Muscle layer of colon (tissue), 2 donors: ENCODE results near the gene MED16.
A peak's percentile ranks its signal among the peaks of the same experiment; 100 is the strongest.

ENCODE experiments used
- H3K27ac ChIP-seq: one replicate; pipeline ENCODE4 v1.7.0; 2013; ENCODE audit warnings: low read depth, mild to moderate bottlenecking, low read length, moderate library complexity
- H3K27me3 ChIP-seq, 2 donors: one replicate each; pipeline ENCODE4 v1.7.0; 2013; ENCODE audit warnings: low read length in 2 of 2, mild to moderate bottlenecking in 2 of 2; ENCODE audit not compliant: insufficient read depth in 2 of 2, control insufficient read depth in 1 of 2
- H3K36me3 ChIP-seq: one replicate; pipeline ENCODE4 v1.7.0; 2013; ENCODE audit warnings: mild to moderate bottlenecking, low read length; ENCODE audit not compliant: insufficient read depth
- H3K4me1 ChIP-seq: one replicate; pipeline ENCODE4 v1.7.0; 2013; ENCODE audit warnings: mild to moderate bottlenecking, low read length; ENCODE audit not compliant: insufficient read depth
- H3K4me3 ChIP-seq, 2 donors: one replicate each; pipeline ENCODE4 v1.7.0; 2013; ENCODE audit warnings: low read length in 2 of 2, low read depth in 1 of 2, mild to moderate bottlenecking in 1 of 2, moderate library complexity in 1 of 2
- H3K9ac ChIP-seq: one replicate; pipeline ENCODE4 v1.7.0; 2013; ENCODE audit warnings: low read length
- H3K9me3 ChIP-seq: one replicate; pipeline ENCODE4 v1.7.0; 2013; ENCODE audit warnings: mild to moderate bottlenecking, low read length
- donor health status: abdominal sarcoma.
- donor health status: Adenocarcinoma of cecum.

Gene MED16

DNA sequence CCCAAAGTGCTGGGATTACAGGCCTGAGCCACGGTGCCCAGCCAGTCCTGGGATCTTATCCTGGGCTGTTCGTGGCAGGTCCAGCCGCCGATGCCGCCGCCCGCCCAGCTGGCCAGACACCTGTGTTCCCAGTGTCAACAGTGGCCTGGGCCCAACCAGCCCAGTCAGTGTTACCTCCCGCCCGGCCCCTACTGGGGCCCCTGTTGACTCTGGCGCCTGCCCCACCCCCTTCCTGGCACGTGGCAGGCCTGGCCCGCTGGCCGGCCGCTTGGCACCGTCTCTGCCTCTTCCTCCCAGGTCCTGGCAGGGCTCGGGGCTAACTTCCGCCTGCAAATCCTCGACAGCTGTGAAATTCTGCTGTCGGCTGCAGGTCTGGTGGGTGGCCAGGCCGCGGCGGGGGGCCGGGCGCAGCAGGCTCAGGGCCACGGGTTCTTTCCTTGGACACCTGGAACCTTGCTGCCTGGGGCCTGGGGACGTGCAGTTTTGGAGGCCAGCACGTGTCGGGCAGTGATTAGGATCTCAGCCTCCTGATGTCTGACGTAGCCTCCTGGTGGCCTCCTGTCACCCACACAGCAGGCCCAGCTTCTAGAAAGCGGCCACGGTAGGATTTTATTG lies 42.0 kb upstream of the MED16 start:
- H3K36me3 ChIP-seq: no peaks in the 10 kb centered on the region
- no peak overlapping the region for H3K4me3 ChIP-seq
- H3K4me1 ChIP-seq: peaks cover 31% of the 10 kb centered on the region
- H3K9me3 ChIP-seq: no peaks in the 10 kb centered on the region
- H3K27ac ChIP-seq: peak overlapping the region; percentile 75
- no peaks in the 10 kb centered on the region for H3K27me3 ChIP-seq
- no peak overlapping the region for H3K9ac ChIP-seq

DNA sequence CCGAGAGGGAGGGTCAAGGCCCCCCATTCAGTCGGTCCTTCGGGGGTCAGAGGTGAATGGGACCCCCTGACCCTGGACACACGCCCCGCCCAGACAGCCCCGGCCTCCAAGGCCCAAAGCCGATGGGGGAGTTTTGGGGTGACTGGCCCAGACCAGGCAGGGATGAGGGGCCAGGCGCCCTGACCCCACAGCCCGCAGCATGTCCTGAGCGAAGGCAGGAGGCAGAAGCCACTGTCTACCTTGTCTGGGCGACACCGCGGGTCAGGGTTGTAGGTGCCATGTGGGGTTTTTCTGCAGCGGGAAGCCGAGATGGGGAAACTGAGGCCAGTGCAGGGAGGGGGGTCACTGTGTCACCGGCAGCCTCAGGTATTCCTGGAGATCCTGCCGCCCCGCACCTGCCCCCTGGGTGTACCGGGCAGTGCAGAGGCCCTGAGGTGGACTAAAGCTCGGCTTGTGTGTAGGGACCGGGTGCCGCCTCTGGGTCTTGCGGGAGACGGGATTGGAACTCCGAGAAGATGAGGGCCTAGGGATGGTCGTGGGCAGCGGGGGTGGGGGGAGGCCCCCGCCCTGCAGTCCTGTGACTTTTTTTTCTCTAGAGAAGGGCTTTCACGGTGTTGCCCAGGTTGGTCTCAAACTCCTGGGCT lies 41.3 kb upstream of the MED16 start:
- no peaks in the 10 kb centered on the region for H3K9me3 ChIP-seq
- H3K9ac ChIP-seq: no peak overlapping the region

DNA sequence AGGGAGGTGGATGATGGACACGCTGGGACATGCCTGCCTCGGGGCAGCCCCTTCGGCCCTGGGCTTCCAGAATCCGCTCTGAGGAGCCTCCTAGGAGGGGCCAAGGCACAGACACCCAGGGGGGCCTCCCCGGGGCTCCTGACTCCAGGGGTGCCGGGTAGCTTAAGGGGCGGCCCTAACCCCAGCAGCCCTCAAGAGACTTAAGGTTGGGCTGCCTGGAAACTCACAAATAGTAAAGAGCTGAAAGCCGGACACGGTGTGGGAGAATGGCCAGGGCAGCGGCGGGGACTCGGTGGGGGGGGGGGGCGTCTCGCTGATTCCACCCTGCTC lies 40.5 kb upstream of the MED16 start:
- H3K9ac ChIP-seq: no peak overlapping the region
- H3K9me3 ChIP-seq: no peaks in the 10 kb centered on the region
- no peaks in the 10 kb centered on the region for H3K36me3 ChIP-seq
- H3K4me3 ChIP-seq: no peak overlapping the region
- H3K27me3 ChIP-seq: no peaks in the 10 kb centered on the region
- H3K27ac ChIP-seq: peak overlapping the region; percentile 75
- peaks cover 30% of the 10 kb centered on the region for H3K4me1 ChIP-seq

More for the DNA sequence above, 41.3 kb upstream of the MED16 start:
- Histone ChIP-seq H3K4me1 (peaks cover 30% of the 10 kb centered on the region), H3K36me3 (no peaks in the 10 kb centered on the region), H3K4me3 (no peak overlapping the region), H3K27ac (peak overlapping the region; percentile 75), H3K27me3 (no peaks in the 10 kb centered on the region)

DNA sequence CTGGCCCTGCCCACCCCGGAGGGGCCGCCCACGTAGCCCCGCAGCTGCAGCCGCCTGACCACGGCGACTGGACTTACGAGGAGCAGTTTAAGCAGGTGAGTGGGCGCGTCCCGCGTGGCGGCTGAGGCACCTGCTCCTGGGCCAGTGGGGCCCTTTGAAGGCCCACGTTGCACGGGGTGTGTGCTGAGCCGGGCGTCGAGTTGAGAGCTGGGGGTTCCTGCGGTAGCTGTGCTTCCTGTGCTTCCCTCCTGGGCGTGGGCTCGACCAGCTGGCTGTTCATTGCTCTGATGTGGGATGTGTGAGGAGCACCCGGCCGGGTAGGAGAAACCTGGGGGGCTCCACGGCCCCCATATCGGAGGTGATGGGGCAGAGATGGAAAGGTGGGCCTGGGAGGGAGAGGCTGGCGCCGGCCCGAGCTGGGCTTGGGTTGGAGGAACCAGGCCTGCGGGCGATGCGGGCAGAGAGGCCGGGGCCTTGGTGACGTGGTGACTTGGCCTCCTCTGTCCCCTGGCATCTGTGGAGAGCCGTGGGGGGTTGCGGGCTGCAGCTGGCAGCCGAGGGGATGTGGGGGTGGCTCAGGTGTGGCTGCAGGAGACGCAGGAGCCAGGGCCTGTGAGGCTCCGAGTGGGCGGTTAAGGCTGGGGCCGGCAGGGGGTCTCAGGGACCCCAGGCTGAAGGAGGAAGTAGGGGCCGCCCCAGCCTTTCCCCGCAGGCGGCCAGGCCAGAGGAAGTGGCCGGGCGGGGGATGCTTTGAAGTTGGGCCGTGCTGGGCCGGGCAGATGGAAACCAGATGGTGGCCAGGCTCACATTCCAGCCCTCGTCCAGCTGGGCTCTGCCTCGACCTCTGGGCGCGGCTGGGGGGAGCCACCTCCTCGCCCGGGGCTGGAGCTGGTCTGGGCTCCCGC lies 39.9 kb upstream of the MED16 start:
- H3K27ac ChIP-seq: peak overlapping the region; percentile 75
- no peak overlapping the region for H3K4me3 ChIP-seq
- no peaks in the 10 kb centered on the region for H3K27me3 ChIP-seq
- no peak overlapping the region for H3K9ac ChIP-seq
- H3K9me3 ChIP-seq: no peaks in the 10 kb centered on the region
- H3K36me3 ChIP-seq: no peaks in the 10 kb centered on the region
- peaks cover 31% of the 10 kb centered on the region for H3K4me1 ChIP-seq

DNA sequence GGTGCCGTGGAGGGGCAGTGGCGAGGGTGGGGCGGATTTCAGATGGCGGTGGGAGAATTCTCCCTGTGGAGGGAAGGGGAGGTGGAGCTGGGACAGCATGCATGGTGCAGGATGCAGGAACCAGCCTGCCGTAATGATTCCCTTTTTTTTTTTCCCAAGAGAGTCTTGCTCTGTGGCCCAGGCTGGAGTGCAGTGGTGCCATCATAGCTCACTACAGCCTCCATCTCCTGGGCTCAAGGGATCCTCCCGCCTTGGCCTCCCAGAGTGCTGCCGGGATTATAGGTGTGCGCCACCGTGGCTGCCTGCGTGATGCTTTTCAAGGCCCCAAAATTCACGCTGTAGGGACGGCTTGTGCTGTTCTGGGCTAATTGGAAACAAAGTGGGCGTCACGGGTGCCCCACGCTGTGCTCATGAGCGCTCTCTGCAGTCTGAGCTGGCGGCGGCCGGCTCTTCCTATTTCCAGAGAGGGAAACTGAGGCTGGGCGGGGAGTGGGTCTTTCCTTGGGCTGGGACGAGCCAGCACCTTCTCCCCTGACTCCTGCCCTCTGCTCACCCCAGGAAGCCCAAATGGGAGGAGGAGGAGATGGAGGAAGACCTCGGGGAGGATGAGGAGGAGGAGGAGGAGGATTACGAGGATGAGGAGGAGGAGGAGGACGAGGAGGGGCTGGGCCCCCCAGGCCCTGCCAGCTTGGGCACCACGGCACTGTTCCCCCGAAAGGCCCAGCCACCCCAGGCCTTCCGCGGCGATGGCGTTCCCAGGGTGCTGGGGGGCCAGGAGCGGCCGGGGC lies 39.1 kb upstream of the MED16 start:
- peak overlapping the region; percentile 75 for H3K27ac ChIP-seq
- peaks cover 35% of the 10 kb centered on the region for H3K4me1 ChIP-seq
- H3K9me3 ChIP-seq: no peaks in the 10 kb centered on the region
- H3K27me3 ChIP-seq: no peaks in the 10 kb centered on the region
- H3K9ac ChIP-seq: no peak overlapping the region
- no peaks in the 10 kb centered on the region for H3K36me3 ChIP-seq
- H3K4me3 ChIP-seq: no peak overlapping the region

DNA sequence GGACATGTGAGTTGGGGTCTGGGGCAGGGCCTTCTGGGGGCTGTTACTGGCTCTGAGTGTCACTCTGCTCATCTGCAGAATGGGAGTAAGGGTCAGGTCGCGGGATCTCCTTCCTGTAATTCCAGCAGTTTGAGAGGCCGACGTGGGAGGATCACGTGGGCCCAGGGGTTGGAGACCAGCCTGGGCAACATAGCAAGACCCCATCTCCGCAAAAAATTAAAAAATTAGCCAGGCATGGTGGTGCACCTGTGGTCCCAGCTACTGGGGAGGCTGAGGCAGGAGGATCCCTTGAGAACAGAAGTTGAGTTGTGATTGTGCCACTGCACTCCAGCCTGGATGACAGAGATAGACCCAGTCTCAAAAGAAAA lies 36.9 kb upstream of the MED16 start:
- Histone ChIP-seq H3K4me1 (peaks cover 29% of the 10 kb centered on the region), H3K9me3 (no peaks in the 10 kb centered on the region), H3K4me3 (no peak overlapping the region), H3K27me3 (no peaks in the 10 kb centered on the region), H3K9ac (no peak overlapping the region), H3K36me3 (no peaks in the 10 kb centered on the region), H3K27ac (no peak overlapping the region)

DNA sequence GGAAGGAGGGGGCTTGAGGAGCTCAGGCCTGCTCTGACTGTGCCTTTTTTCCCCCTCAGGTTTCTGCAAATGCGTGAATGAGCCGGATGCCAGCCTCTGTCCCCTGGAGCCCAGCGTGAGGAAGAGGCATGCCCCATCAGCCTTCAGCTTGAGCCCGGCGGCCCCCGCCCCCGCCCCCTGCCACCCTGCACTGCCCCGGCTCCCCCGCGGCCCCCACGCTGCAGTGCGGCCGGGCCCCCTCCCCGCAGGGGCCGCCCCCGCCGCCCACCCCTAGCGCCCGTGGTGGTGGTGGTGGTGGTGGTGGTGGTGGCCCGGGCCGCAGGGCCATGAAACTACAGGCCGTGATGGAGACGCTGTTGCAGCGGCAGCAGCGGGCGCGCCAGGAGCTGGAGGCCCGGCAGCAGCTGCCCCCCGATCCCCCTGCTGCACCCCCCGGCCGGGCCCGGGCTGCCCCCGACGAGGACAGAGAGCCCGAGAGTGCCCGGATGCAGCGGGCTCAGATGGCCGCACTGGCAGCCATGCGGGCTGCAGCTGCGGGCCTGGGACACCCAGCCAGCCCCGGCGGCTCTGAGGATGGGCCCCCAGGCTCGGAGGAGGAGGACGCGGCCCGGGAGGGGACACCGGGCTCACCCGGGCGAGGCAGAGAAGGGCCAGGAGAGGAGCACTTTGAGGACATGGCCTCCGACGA lies 36.4 kb upstream of the MED16 start:
- H3K4me1 ChIP-seq: peaks cover 24% of the 10 kb centered on the region
- no peaks in the 10 kb centered on the region for H3K27me3 ChIP-seq
- H3K4me3 ChIP-seq: no peak overlapping the region
- H3K9me3 ChIP-seq: no peaks in the 10 kb centered on the region
- no peak overlapping the region for H3K27ac ChIP-seq
- no peaks in the 10 kb centered on the region for H3K36me3 ChIP-seq
- H3K9ac ChIP-seq: no peak overlapping the region

DNA sequence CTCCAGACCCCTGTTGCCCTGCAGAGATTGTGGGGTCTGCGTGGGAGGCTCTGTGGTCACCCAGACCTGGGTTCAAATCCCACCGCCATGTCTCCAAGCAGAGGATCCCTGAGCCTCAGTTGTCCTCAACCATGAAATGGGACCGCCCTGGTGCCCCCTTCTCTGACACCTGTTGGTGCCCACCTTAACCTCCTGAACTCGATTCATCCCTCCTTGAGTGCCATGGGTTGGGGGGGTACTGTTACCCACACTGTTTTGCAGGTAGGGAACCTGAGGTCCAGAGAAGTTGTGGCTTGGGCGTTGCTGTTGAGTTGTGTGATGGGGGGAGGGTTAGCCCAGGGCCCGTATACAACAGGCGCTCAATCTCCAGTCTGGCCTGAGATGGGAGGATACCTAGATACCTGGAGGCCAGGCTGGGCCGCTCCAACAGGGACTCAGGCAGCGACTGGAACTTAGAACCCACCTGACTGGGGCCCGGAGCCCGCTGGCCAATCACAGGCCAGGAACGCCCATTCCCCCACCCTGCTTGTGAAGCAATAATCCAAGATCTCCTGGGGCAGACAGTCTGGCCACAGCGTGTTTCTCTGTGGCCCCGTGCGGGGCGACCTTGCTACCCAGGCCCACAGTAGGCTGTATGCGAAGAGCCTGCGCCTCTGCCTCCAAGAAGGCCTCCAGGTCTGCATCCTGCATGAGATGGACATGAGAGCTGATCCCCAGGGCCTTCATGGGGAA lies 35.6 kb upstream of the MED16 start:
- H3K36me3 ChIP-seq: no peaks in the 10 kb centered on the region
- no peak overlapping the region for H3K4me3 ChIP-seq
- no peak overlapping the region for H3K9ac ChIP-seq
- no peaks in the 10 kb centered on the region for H3K9me3 ChIP-seq
- no peaks in the 10 kb centered on the region for H3K27me3 ChIP-seq
- H3K27ac ChIP-seq: no peak overlapping the region
- peaks cover 17% of the 10 kb centered on the region for H3K4me1 ChIP-seq

DNA sequence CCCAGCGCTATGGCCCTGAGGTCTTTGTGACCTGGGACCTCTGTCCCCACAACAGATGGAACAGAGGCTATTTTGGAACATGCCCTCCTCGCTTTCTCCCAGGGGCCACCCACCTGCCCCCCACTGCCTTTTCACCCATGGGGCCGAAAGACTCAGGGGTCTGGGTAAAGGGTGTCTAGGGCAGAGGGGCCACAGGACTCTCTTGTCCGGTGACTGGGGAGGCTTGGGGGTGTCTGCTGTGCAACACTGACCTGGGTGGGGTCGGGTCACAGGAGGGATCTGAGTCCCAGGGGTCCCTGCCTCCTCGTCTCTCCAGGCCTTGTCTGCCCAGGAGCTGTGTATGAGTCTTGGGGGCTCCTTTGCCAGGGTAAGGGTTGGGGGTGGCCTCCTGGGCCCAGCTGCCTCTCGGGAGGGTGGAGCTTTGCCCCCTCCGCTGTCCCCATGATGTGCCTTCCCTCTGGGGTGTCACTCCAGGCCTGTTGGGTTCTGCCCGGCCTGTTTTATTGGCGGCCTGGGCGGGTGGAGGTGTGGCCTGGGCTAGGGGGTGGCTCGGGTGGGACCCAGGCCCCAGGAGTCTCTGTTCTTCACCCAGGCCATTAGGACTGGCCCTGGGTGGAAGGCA lies 34.9 kb upstream of the MED16 start:
- Histone ChIP-seq H3K4me3 (no peak overlapping the region), H3K4me1 (peaks cover 9% of the 10 kb centered on the region)

DNA sequence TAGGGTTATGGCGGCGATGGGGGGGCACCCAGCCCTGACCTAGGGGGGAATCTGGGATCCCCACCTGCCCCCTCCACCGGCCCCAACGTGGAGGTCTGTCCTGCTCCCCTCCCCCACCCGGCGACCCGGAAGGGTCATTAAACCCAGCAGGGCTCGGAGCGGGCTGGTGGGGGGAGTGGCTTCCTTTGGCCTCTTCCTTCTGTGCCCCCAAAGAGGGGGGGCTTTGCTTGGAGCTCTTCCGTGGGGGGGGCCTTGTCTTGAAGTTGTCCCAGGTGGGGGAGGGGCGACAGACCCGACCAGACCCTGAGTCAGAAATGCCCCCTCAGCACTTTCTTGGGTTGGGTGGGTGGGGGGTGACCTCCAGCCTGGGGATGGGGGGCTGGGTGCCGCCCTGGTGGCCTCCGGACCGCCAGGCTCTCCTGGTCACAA lies 34.4 kb upstream of the MED16 start:
- H3K4me1 ChIP-seq: peaks cover 5% of the 10 kb centered on the region
- no peaks in the 10 kb centered on the region for H3K9me3 ChIP-seq
- peak overlapping the region; percentile 70 to 80 for H3K4me3 ChIP-seq
- no peak overlapping the region for H3K9ac ChIP-seq
- peak overlapping the region; percentile 81 for H3K27ac ChIP-seq
- no peaks in the 10 kb centered on the region for H3K36me3 ChIP-seq
- no peaks in the 10 kb centered on the region for H3K27me3 ChIP-seq

More for the DNA sequence above, 34.9 kb upstream of the MED16 start:
- no peaks in the 10 kb centered on the region for H3K9me3 ChIP-seq
- H3K27ac ChIP-seq: peak overlapping the region; percentile 81
- H3K9ac ChIP-seq: no peak overlapping the region
- H3K27me3 ChIP-seq: no peaks in the 10 kb centered on the region
- no peaks in the 10 kb centered on the region for H3K36me3 ChIP-seq
